Measurements from ENCODE around the gene SYT15. TPM values are rescaled to one million over a fixed set of nuclear protein-coding genes. Genes with fewer than 3 reads are reported as not detected.
"Not testable (repeated sequence)": the region's sequence is repeated elsewhere in the genome, so short reads cannot be mapped to it uniquely, and the experiment has no call there.

SYT15 gene
- total RNA-seq, 2 donors from 2014 or later: 2.6 to 7.1 TPM

DNA sequence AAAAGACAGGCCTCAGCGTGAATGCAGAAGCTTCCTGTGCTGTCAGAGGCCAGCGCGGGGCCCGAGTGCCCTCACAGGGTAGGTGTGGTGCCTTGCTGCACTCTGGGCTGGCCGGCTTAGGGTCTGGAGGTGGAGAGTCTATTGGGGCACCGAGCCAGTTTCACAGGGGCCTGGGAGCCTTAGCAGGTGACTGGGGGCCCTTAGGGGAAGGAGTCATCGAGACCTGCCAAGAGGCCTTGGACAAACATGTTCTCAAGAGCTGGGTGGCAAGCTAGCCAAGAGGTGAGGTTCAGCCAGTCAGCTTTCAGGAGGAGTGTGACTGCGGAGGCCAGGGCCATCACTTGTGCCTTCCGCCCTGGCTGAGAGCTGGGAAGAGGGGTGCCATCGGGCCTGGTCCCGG, 3.6 kb downstream of the SYT15 start:
- DNase-seq (ENCODE audit: low spot score); H3K36me3 ChIP-seq; H3K9me3 ChIP-seq; H3K27ac ChIP-seq; H3K4me1 ChIP-seq (ENCODE audit: control insufficient read depth in 1 of 2, low read depth in 2 of 2); H3K27me3 ChIP-seq (replicated peaks; ENCODE audit: insufficient read depth); ATAC-seq (ENCODE audit: insufficient number of reproducible peaks, low FRiP score, low read depth); H3K4me3 ChIP-seq: not testable (repeated sequence)

DNA sequence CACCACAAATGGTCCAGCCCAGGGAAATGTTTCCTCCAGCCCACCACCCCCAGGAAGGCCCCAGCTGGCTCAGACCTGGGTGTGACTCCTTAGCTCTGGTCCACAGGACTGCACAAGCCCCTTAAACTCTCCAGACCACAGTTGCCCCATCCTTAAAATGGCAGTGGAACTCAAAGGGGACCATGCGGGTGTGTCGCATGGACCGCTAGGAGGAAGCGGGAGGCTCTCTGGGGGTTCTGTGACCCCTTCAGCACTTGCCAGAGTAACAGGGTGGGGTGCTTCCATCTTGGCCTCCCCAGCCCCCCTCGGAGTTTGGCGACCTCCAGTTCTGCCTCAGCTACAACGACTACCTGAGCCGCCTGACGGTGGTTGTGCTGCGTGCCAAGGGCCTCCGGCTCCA, 5.3 kb downstream of the SYT15 start:
- H3K4me3 ChIP-seq; H3K9me3 ChIP-seq; H3K4me1 ChIP-seq (ENCODE audit: control insufficient read depth in 1 of 2, low read depth in 2 of 2); H3K27ac ChIP-seq; DNase-seq (ENCODE audit: low spot score); H3K36me3 ChIP-seq; H3K27me3 ChIP-seq (replicated peaks; ENCODE audit: insufficient read depth): not testable (repeated sequence)
- ATAC-seq (ENCODE audit: insufficient number of reproducible peaks, low FRiP score, low read depth): peak; percentile 10

DNA sequence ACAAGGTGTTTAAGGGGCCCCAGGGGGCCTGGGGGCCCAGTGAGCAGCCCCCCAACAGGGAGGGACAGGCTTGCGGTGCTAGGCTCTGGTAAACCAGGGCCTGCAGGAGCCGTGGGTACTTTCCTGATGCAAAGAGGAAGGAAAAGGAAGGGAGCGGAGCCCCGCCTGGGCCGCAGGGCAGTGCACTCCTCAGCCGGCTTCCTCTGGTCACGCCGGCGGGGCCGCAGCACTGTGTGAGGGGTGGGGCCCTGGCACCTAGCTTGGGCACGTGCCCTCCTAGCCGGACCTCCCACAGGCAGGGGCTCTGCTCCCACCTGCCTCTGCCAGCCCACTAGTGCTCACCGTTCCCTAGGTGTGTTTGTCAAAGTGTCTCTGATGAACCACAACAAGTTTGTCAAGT, 6.3 kb downstream of the SYT15 start:
- H3K27ac ChIP-seq; H3K36me3 ChIP-seq; H3K9me3 ChIP-seq; ATAC-seq (ENCODE audit: insufficient number of reproducible peaks, low FRiP score, low read depth); H3K4me1 ChIP-seq (ENCODE audit: control insufficient read depth in 1 of 2, low read depth in 2 of 2); H3K4me3 ChIP-seq; H3K27me3 ChIP-seq (replicated peaks; ENCODE audit: insufficient read depth); DNase-seq (ENCODE audit: low spot score): not testable (repeated sequence)

DNA sequence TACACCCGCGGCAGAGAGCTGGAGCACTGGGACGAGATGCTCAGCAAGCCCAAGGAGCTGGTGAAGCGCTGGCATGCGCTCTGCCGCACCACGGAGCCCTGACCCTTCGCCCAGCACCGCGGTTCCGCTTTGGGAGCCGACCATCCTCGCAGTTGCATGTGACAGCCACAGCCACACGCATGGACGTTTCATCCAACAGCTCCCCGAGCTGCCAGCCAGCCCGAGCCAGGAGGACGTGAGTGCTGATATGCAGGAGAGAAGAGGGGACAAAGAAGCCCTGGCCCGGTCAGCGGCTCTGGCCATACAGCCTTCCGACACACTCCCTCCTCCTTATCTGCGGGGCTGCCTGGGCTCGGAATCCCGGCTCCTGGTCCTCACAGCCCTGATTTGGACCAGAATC, 8.6 kb downstream of the SYT15 start:
- not testable (repeated sequence) for H3K4me1 ChIP-seq (ENCODE audit: control insufficient read depth in 1 of 2, low read depth in 2 of 2); H3K4me3 ChIP-seq; DNase-seq (ENCODE audit: low spot score); H3K27me3 ChIP-seq (replicated peaks; ENCODE audit: insufficient read depth); H3K9me3 ChIP-seq; H3K36me3 ChIP-seq; ATAC-seq (ENCODE audit: insufficient number of reproducible peaks, low FRiP score, low read depth); H3K27ac ChIP-seq

DNA sequence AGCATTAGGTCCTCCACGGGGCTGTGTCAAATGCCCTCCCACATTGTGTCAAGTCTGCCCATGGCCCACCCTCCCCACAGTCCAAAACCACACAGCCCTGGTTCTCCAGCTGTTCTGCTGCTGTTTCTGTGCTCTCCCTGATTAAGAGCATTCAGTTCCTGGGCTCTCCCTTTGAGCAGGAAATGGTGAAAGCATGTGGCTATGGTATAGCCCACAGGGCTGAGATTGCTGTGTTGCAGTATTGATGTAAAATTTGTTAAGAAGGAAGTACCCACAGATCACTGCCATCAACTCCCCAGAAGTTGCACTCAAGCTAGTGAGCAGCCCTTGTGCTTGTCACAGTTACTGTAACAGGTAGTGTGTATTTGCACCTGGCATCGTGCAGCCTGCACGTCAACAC, 9.3 kb downstream of the SYT15 start:
- not testable (repeated sequence) for H3K4me1 ChIP-seq (ENCODE audit: control insufficient read depth in 1 of 2, low read depth in 2 of 2); H3K27ac ChIP-seq; H3K36me3 ChIP-seq; H3K27me3 ChIP-seq (replicated peaks; ENCODE audit: insufficient read depth); H3K9me3 ChIP-seq; H3K4me3 ChIP-seq; ATAC-seq (ENCODE audit: insufficient number of reproducible peaks, low FRiP score, low read depth); DNase-seq (ENCODE audit: low spot score)

DNA sequence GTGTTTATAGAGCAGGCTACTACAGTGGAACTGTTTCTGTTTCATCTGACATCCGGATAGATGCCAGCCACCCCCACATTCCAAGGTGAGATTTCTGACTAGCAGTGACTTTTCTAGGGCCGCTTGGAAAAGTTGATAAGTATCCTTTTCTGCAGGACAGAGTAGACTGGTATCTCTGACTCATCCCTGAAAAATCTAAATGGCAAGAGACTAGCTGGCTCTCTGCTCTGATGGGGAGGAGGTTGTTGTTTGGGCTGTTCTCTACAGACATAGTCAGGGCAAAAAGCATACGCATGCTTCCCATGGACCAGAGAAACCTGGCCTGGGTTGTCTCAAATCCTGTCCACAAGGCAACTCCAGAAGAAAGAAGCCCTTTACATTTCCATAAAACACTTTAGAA, 10.7 kb downstream of the SYT15 start:
- H3K4me1 ChIP-seq (ENCODE audit: control insufficient read depth in 1 of 2, low read depth in 2 of 2); H3K27ac ChIP-seq; H3K27me3 ChIP-seq (replicated peaks; ENCODE audit: insufficient read depth); H3K4me3 ChIP-seq; H3K9me3 ChIP-seq; H3K36me3 ChIP-seq; ATAC-seq (ENCODE audit: insufficient number of reproducible peaks, low FRiP score, low read depth); DNase-seq (ENCODE audit: low spot score): not testable (repeated sequence)

DNA sequence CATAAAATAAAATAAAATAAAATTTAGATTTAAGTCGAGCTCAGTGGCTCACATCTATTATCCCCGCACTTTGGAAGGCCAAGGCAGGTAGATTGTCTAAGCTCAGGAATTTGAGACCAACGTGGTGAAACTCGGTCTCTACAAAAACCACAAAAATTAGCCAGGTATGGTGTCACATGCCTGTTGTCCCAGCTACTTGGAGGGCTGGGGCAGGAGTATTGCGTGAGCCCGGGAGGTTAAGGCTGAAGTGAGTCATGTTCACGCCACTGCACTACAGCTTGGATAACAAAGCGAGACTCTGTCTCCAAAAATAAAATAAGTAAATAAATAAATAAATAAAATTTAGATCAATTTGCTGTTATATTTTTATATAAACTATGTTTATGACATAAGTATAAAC, 12.1 kb downstream of the SYT15 start:
- not testable (repeated sequence) for H3K27me3 ChIP-seq (replicated peaks; ENCODE audit: insufficient read depth); H3K4me1 ChIP-seq (ENCODE audit: control insufficient read depth in 1 of 2, low read depth in 2 of 2); H3K9me3 ChIP-seq; H3K27ac ChIP-seq; DNase-seq (ENCODE audit: low spot score); H3K36me3 ChIP-seq; ATAC-seq (ENCODE audit: insufficient number of reproducible peaks, low FRiP score, low read depth); H3K4me3 ChIP-seq

DNA sequence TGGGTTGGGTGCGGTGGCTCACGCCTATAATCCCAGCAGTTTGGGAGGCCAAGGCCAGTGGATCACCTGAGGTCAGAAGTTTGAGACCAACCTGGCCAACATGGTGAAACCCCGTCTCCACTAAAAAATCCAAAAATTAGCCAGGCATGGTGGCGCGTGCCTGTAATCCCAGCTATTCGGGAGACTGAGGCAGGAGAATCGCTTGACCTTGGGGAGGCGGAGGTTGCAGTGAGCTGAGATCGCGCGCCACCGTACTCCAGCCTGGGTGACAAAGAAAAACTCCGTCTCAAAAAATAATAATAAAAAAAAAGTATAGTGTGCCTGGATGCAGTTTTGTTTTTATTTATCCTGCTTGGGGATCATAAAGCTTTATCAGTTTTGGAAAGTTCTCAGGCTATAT, 14.4 kb downstream of the SYT15 start:
- H3K4me1 ChIP-seq (ENCODE audit: control insufficient read depth in 1 of 2, low read depth in 2 of 2); H3K9me3 ChIP-seq; H3K27me3 ChIP-seq (replicated peaks; ENCODE audit: insufficient read depth); H3K36me3 ChIP-seq; DNase-seq (ENCODE audit: low spot score); H3K4me3 ChIP-seq; ATAC-seq (ENCODE audit: insufficient number of reproducible peaks, low FRiP score, low read depth); H3K27ac ChIP-seq: not testable (repeated sequence)

DNA sequence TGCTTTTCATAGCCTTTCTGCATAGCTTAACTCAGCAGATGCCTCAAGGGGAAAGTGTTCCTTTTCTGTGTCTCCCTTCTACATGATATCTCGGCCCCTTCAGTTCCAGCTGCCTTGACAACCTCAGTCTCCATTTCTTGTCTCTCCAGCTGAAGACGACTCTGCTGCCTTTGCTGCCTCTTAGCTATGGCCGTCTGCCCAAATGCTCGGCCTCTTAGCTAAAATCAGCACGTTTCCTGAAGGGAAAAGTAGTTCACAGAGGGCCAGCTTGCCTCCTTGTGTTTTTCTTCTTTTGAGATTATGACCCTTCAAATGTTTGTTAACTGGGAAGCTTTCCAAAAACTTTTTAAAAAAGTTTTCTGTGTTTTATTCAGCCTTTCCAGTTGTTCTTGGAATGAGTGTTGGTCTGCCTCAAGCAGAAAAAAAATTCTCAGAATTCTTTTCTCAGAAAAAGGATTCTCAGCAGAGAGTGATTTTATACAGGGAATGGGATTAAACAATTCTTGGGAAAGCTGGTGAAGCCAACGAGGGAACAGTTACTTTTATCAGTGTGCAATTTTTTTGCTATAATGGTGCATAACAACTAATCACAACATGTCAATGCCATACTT, 15.6 kb downstream of the SYT15 start:
- H3K27me3 ChIP-seq (replicated peaks; ENCODE audit: insufficient read depth); H3K27ac ChIP-seq; H3K36me3 ChIP-seq; H3K9me3 ChIP-seq; H3K4me1 ChIP-seq (ENCODE audit: control insufficient read depth in 1 of 2, low read depth in 2 of 2); DNase-seq (ENCODE audit: low spot score); H3K4me3 ChIP-seq: not testable (repeated sequence)
- ATAC-seq (ENCODE audit: insufficient number of reproducible peaks, low FRiP score, low read depth): peak; percentile 74

DNA sequence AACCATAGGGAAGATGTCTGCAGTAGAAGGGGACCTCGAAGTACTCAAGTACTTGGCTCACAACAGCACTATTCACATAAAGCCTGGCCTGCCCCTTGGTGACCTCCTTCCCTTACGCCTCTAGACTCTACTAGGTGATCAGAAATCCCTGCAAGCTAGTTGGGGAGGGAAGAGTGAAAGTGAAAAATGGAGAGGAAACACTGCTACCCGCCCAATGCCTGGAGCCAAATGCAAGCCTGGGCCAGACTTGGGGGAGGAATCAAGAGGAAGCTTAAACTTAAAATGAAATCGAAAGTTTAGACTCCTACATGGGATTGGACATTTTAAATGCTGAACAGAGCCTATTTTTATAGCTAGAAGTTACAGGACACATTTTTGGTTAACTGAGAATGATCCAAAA, 17.6 kb downstream of the SYT15 start:
- Histone ChIP-seq H3K4me3 (peak overlapping the region; percentile 60), H3K27ac (peak overlapping the region in 1 of 2 donors; percentile 47)
- H3K36me3 ChIP-seq; H3K9me3 ChIP-seq; H3K4me1 ChIP-seq (ENCODE audit: control insufficient read depth in 1 of 2, low read depth in 2 of 2); H3K27me3 ChIP-seq (replicated peaks; ENCODE audit: insufficient read depth); ATAC-seq (ENCODE audit: insufficient number of reproducible peaks, low FRiP score, low read depth); DNase-seq (ENCODE audit: low spot score): not testable (repeated sequence)

DNA sequence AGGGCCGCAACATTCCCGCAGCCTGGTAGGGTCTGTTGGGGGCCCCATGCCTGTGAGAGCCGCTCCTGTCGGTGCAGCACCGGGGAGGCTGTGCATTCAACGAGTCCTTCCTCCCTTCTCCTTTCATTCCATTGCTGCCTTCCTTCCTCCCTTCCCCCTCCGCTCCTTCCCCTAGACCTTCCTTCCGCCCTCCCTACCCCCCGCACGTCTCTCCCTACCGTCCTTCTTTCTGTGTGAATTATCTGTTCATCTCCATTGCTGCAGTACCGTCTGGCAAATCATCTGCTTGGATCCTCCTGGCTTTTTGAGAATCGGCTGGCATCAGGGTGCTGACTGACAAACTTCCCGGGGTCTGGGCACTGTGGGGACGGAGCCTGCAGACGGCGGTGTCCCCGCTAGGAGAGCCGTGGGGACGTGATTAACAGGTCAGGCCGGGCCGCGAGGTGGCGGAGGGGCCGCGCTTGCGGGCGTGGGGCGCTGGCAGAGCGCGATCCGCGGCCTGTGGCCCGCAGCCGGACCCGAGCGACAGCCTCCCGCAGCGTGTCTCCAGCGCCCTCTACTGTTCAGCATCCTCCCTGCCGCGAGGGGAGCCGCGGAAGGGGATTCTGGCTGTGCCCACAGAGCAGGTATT, 18.8 kb downstream of the SYT15 start:
- not testable (repeated sequence) for H3K27me3 ChIP-seq (replicated peaks; ENCODE audit: insufficient read depth); H3K9me3 ChIP-seq; DNase-seq (ENCODE audit: low spot score); H3K36me3 ChIP-seq; H3K4me1 ChIP-seq (ENCODE audit: control insufficient read depth in 1 of 2, low read depth in 2 of 2)
- peak; percentile 62 for ATAC-seq (ENCODE audit: insufficient number of reproducible peaks, low FRiP score, low read depth)
- Histone ChIP-seq H3K4me3 (peak overlapping the region; percentile 72), H3K27ac (peak overlapping the region in 1 of 2 donors; percentile 64)

DNA sequence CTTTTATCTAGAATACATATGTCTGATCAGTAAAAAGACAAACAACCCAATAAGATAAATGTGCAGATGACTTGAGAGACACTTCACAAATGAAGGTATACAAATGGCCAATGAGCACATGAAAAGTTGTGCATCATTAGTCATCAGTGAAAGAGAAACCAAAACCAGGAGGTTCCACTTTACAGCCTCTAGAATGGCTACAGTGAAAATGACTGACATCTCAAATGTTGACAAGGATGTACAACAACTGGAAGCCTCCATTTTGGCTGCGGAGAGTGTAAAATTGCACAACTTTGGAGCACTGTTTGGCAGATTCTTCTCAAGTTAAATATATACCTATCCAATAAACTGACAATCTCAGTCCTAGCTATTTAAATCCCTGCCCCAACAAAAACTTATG, 21.6 kb downstream of the SYT15 start:
- not testable (repeated sequence) for H3K4me3 ChIP-seq; H3K27me3 ChIP-seq (replicated peaks; ENCODE audit: insufficient read depth); H3K9me3 ChIP-seq; H3K36me3 ChIP-seq; DNase-seq (ENCODE audit: low spot score); ATAC-seq (ENCODE audit: insufficient number of reproducible peaks, low FRiP score, low read depth); H3K4me1 ChIP-seq (ENCODE audit: control insufficient read depth in 1 of 2, low read depth in 2 of 2); H3K27ac ChIP-seq

DNA sequence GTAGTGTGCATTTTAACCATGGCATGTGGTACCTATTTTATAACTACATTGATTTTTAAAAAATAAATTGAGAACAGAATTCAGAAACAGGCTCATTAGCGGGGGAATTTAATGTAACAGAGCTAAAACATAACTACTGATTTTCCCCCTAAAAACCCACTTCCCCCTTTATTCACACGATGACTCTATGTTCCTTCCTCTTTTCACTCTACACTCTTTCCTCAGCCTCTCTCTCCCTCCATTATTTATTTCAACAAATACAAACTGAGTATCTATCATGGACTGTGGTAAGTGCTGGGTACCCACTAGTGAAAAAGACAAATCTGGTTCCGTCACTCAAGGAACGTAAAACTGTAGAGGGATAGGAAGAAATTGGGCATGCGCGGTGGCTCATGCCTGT, 36.6 kb downstream of the SYT15 start:
- not testable (repeated sequence) for H3K9me3 ChIP-seq; H3K4me1 ChIP-seq (ENCODE audit: control insufficient read depth in 1 of 2, low read depth in 2 of 2)

More for the DNA sequence above, 36.6 kb downstream of the SYT15 start:
- not testable (repeated sequence) for H3K27me3 ChIP-seq (replicated peaks; ENCODE audit: insufficient read depth); H3K4me3 ChIP-seq; H3K27ac ChIP-seq; DNase-seq (ENCODE audit: low spot score); H3K36me3 ChIP-seq; ATAC-seq (ENCODE audit: insufficient number of reproducible peaks, low FRiP score, low read depth)
